HG02943 (cell line): ENCODE measurements around the gene CCDC9B.
A peak's percentile ranks its signal among the peaks of the same experiment; 100 is the strongest.

Source experiments
- ATAC-seq: cut with Tn5 transposase; IDR thresholded peaks from one replicate; pipeline ENCODE4 v1.9.1; 2021; ENCODE audit warnings: mild to moderate bottlenecking, low read depth, moderate library complexity; ENCODE audit not compliant: unreplicated experiment

The CCDC9B gene

DNA sequence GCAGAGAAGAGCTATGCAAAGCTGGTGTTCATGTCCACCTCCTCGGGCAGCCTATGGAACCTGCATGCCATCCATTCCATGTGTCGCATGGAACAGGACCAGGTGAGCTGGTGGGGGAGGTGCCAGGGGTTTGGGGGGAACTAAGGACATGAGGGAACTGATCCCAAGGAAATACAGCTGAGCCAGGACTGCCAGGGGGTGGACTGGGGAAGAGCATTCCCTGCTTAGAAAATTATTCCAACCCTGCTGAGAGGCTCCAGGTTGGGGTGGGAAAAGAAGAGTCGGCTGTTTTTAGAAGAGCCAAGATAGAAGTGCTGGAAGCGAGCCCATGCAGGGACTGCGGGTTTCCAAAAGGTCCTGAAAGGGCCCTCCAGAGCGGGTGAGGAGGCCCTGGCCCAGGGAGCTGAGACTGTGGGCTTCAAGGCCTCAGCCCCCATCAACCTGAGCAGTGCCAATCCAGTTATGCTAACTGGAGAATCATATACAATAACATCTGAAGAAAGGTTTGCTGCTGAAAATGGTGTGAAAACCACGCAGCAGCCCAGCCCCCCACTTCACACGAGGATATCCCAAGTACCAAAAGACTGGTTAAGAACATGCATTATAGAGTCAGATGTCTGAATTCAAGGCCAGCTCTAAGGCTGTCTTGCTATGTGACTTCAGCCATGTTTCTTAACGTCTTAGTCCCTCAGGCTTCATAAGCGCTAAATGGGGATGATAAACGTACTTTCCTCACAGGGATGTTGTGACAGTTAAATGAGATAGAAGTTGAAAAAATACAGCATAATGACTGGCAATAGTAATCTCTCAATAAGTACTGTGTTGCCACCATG lies 25.1 kb upstream of the CCDC9B start:
- no peak for ATAC-seq

DNA sequence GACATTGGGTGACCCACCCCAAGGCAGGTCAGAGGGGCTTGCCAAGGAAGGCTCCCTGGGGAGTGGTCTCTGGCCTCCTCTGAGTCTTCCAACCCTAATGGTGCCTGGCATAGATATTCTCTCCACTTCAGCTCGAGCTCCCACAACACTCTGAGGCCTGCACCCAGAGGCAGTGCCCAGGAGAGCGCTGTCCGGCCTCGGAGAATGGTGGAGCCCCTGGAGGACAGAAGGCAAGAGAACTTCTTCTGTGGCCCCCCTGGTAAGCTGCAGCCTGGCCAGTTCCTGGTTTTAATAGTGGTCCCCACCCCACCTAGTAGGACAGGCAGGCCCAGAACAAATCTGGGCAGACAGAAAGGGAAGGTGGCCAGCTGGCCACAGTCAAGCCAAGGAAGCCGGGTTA lies 24.3 kb upstream of the CCDC9B start:
- ATAC-seq = no peak

DNA sequence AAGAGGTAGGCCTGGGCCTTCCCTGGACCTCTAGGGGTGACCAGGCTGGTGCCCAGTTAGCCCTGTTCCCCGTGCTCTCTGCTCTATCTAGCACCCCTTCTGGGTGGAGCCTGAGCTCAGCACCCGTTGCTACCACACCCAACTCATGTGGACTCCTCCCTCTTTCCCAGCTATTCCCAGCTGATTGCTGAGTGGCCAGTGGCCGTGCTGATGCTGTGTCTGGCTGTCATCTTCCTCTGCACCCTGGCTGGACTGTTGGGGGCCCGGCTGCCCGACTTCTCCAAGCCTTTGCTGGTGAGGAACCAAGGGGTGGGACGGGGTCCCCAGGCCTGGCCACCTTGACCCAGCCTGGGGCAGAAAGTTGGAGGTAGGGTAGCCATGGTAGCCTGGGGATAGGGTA lies 23.5 kb upstream of the CCDC9B start:
- no peak for ATAC-seq

DNA sequence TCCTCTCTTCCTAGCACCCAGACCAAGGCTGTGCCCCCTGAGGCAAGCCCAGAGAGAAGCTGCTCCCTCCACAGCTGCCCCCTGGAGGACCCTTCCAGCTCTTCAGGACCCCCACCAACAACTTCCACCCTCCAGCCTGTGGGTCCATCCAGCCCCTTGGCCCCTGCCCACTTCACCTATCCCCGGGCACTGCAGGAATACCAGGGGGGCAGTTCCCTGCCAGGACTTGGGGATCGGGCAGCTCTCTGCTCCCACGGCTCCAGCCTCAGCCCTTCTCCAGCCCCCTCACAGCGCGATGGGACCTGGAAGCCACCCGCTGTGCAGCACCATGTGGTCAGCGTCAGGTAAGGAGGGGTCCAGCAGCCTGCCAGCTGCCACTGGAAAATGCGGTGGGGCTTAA lies 22.9 kb upstream of the CCDC9B start:
- no peak for ATAC-seq

DNA sequence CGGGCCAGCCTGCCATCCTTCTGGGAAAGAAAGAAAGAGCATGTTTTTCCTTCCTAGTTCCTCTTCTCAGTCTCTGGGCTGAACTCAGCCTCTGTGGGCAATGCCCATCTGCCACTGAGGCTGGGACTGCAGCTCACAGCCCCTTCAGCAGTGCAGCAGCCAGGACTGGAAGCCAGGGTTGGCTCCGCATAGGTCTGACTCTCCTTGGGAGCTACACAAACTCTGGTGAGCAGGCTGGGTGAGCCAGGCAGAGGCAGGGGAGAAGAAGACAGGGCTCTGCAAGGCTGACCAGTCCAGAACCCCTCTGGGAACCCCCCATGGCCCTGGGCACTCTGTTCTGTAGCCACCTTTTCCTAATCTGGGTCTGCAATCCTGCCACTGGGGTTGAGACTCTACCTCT lies 20.9 kb upstream of the CCDC9B start:
- ATAC-seq = no peak

DNA sequence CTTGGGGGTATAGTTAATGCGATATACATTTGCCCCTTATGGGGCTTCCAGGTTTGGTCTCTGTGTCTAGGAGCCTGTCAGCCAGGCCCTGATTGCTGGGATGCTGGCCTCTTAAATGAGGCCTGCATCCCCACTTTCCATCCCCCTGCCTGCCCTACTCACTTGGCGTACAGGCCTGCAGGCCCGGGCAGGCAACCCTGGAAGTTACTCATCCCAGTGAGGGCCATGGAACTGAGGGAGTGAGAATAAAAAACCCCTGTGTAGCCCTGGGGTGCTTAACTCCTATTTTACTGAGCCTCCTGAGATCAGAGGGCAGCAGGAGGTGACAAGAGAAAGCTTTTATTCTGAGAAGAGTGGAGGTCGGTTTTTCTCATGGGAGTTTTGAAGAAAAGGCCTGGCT lies 19.3 kb upstream of the CCDC9B start:
- ATAC-seq = no peak

DNA sequence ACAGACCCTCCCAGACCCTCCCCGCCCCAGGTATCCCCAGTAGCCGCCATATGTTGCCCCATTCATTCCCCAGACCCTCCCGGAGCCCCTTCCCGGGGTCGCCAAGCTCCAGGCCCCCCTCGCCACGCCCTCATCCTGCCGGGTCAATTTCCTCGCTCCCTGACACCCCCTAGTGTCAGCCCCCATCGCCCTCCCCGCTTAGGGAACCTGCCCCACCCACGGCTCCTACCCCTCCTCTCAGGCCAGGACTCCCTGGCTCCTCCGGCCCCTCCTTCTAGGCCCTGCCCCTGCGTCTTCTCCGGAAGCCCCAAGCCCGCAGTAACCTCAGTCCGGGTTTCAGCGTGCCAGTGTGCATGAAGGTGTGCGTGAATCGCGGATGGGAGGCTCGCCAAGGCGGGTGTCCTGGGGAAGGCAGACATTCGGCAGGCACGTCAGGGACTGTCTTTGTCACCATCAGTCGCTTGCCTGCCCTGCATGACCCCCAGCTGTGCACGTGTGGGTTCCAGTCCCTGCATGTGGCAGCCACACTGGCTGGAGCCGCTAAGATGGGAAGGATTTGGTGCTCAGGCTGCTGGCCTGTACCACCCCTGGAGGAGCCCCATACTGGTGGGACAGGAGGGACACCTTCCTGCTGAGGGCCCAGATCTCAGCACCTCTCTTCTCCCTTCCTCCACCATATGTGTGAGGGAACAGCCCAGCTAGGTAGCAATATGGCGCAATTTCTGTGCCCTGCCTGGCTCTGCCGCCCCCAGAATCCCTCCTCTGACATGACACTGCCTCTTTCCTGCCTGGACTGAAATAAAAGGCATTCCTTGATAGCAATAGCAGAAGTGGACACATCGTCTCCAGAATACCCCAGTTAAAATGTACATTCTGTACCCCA lies 18.0 kb upstream of the CCDC9B start:
- ATAC-seq = peak; percentile 8

DNA sequence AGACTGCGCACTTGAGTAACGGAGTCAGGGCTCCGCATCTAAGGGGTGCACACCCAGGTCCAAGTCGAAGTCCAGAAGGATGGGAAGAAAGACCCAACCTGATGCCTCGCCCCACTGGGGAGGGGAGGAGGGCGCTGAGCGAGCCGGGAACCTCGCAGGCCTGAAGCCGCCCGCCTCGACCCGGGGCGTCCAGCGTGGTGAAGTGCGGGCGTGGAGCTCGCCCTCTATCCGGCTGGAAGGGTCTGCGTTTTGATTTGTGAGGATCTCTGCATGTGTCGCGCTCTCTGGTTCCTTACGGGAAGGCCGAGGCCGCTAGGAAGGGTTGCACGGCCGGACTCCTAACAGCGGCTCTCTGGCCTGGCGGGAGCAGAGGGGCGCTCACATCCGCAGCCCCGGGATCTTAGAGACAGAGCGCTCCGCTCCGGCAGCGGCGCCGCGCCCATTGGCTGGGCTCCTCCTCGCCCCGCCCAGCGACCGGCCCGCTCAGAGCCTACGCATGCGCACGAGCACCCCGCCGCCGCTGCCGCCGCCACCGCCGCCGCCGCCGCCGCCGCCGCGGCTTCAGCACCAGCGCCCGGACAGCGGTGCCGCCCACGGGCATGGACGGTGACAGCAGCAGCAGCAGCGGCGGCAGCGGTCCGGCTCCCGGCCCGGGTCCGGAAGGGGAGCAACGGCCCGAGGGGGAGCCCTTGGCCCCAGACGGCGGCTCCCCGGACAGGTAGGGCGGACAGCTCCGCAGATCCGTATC lies 17.2 kb upstream of the CCDC9B start, which contains the start of gene DISP2:
DISP2 (plus strand) TSS at position 497 of the 748 bp plus-strand sequence; CDS start at position 600, 103 bp downstream.
- ATAC-seq = peak; percentile 56

DNA sequence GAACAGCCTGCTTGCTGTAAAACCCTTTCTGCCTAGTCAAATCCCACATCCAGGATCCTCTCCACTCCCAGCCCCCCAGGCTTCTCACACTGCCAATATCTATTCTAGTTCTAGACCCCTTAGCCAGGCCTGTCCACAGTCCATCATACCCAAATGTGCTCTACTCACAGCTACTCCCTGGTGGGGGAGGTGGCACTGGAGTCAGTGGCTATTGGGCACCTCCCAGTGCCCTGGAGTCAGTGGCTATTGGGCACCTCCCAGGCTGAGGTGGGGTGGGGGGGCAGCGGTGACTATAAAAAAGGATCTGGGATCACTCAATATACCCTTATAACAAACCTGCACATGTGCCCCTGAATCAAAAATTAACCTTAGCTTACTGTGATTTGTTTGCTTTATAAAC lies 16.5 kb upstream of the CCDC9B start:
- no peak for ATAC-seq

DNA sequence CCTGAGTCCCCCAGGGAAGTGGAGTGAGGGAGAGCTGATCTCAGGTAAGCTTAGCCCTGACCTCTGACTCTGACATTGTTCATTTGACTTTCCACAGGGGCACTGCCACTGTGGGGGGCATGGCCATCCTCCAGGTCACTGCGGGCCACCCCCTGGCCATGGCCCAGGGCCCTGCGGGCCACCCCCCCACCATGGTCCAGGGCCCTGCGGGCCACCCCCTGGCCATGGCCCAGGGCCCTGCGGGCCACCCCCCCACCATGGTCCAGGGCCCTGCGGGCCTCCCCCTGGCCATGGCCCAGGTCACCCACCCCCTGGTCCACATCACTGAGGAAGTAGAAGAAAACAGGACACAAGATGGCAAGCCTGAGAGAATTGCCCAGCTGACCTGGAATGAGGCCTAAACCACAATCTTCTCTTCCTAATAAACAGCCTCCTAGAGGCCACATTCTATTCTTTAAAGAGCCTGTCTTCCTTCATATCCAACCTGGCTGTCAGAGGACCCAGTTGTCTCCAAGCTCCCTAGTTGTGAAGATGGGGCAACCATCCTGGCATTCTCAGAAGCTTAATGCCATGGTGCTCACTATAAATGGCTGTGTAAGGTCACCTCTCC lies 15.3 kb upstream of the CCDC9B start:
- no peak for ATAC-seq

DNA sequence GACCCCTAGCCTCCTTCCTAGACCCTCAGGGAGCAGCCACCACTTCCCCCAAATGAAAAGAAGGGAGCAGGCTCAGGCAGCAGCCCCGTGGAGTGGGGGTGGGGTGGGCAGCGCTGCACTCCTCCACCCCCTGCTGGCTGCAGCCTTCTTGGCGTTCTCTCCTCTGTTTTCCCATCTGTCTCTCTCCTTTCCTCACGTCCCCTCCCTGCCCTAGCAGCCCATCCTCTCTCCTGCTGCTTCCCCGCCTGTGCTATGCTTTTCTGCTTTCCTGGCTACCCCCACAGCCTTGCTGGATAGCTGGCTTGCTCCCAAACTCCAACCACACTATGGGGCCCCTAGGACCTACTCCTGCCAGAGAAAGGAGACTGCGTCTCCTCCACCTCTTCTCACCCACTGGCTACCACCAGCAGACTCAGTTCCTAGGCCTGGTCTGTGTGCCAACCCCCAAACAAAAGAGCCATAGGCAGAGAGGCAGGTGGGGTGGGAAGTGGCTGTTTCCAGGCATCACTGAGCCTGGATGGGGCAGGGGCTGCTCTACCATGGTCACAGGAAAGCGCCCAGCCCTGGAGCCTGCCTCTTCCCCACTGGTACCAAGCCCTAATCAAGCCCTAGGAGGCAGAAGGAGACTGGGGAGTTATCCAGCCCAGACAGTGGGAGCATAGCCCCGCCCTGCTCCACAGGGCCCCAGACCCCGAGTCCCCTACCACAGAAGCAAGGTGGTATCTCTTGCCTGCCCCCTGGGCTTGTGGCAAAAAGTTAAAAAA lies 13.9 kb upstream of the CCDC9B start:
- no peak for ATAC-seq

DNA sequence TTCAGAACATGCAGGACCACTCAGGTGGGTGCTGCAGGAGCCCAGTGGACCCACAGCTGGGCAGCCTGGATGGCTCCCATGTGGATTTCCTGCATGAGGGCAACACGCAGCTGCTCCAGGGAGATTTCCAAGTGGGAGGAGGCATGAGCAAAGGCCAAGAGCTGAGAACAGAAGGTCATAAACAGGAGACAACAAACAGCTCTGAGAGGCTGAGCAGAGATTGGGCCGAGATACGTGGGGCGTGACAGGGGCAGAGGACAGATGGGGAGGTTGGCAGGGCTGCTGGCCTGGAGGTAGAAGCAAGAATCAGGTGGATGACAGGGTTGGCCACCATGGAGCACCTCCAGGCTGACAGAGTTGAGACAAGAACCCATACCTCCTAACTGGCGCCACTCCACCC lies 13.0 kb upstream of the CCDC9B start:
- no peak for ATAC-seq

DNA sequence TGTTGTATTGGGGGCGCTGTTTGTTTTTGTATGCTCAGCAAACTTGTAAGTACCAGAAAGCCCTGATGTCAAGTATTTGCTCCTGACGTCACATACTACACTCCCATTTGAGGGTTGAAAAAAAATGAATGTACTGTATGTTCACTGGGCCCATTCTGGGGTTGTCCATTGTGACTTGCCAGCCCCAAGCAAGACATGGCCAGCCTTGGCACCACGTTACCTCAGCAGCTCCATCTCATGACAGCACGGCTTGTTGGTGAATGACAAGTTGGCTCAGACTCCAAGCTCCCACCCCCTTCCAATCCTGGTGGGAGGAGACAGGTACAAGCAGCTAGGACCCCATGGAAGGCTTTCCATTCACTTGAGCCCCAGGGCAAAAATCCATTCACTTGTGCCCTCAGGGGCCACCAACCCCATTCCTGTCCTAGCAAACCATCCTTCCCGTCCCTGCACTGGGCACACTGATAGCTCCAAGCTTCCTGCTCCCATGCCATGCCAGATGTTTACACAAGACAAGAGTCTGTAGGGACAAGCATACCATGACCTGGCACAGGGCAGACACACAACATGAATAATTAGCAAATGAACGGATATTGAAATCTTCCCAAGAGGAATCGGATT lies 11.7 kb upstream of the CCDC9B start:
- ATAC-seq = no peak

DNA sequence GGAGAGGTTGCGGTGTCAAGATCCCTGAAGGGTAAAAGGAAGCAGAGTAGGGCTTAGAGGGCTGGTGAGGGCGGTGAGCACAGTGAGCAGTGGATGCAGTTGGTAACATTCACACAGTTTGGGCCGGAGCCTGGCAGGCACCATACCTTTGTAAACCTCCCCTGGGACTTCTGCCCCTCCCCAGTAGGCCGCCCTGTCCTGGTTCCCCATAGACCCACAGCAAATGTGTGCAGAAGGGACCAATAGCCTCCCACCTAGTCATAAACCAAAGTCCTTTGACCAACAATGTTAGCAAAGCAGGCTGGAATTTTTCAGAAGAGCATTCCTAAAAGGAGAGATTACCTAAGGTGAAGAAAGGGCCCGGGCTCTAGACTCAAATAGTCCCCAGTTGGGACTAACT lies 8.4 kb upstream of the CCDC9B start:
- ATAC-seq = no peak

DNA sequence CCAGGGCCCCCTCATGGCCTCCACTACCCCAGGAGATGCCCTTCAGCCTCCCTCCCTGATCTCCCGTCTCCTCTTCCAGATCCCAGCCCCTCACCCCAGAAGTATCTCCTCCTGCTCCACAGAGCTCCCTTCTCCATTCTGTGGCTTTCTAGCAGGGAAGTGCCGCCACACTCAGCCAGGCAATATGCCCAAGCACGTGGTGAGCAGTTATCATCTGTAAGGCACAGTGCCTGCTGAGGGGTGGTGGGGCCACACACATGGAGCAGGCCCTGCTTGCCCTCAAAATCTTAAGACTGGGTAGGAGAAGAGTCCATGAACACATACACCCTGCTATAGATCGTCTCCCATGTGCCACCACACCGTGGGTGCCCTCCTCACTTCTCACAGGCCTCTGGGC lies 7.7 kb upstream of the CCDC9B start:
- ATAC-seq = no peak

DNA sequence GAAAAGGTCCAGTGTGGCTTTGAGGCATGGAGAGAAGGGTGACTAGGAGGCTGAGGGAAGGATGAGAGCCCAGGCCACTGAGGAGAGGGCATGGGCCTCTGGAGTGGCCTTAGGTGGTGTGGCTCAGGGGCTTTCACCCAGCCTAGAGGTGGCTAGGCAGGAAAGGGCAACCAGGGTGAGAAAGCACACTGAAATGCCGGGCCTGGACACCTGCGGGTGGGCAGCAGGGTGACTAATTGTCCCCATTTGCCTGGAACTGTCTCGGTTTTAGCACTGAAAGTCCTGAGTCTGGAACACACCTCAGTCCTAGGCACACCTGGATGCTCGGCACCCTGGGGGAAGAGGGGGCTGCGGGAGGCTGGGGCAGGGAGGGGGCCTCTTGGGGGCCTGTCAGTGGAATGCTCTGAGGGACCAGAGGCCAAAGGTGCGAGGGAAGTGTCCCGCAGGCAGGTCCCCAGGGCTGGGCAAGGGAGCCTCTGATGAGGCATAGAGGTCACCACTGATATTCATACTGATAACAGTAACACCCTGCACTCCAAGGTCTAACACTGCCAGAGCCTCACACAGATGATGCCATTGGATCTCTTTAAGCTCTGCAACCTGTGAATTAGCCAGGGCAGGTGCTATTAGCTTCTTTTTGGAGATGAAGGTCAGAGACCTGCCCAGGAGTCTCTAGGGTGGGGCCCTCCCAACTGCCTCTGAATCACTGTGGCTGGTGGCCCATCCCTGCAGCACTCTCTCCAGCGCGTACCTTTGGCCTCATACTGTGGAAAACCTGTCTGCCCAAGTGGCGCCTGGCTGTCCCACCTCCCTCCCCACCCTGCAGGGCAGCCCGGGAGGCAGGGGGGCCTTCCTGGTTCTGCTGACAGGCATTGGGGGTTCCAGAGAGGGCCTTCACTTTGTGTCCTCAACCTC lies 7.1 kb upstream of the CCDC9B start:
- no peak for ATAC-seq

DNA sequence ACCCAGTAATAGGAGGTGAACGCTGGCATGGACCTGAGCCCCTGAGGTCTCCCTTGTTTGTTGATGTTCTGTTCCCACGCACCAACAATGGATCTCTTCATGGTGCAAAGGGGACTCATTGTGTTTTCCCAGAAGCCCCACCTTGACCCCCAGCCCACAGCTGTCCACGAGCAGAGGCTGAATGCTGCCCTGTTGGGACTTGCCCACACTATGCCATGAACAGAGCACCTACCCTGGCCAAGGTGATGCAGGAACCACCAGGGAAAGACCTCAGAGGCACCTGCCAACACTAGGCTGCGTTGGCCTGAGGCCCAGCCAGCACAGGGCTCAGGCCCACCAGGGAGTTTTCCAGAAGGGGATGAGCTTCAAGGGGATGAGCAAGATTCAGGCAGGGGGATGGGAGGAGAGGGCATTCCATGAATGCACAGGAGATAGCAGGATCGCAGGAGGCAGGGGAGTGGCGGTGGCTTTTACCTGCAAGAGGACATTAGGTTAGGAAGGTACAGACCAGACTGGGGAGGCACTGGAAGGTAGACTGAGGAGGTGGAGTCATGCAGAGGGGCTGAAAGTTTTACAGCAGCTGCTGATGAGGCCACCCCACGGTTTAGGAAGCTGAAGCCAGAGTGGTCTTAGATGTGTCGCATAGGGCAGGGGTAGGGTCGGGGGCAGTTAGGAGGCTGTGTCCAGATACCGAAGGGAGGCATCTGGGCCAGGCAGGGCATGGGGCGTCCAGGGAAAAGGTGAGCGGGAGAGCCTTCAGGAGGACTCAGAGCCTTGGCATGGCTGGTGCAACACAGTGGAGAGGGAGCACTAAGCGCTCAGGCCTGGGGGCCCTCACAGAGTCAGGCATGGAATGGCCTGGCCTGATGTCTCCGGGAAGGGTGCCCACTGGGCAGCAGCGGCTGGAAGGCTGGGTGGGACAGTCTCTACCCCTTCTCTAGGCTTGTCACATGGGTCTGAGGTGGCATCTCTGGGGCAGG lies 6.1 kb upstream of the CCDC9B start:
- no peak for ATAC-seq
